ENCODE measurements around the gene GNB1L.

The GNB1L gene

GRCh38 chr22:19759427-19760057 lies 95.1 kb downstream of the GNB1L start:
- Histone ChIP-seq H3K4me3 (ENCODE audit: low read length) (no peak overlapping the region), H3F3A (ENCODE audit: insufficient read depth, low read length) (peaks cover 9% of the 10 kb centered on the region), H3K4me1 (ENCODE audit: low read length) (0 out of 2 replicates have a peak, but pooled peaks cover 3% of the 10 kb centered on the region), H3K27me3 (replicated peaks; ENCODE audit: insufficient read depth, low read length) (peaks cover 85% of the 10 kb centered on the region), H3K9me3 (replicated peaks; ENCODE audit: insufficient read depth, low read length) (no peaks in the 10 kb centered on the region), H3K79me2 (ENCODE audit: low read length) (no peaks in the 10 kb centered on the region), H3K27ac (ENCODE audit: low read length) (no peak overlapping the region), H3K9ac (ENCODE audit: low read length) (no peak overlapping the region), H2AFZ (ENCODE audit: low read length) (no peak overlapping the region), H3K36me3 (replicated peaks; ENCODE audit: insufficient read depth, low read length) (no peaks in the 10 kb centered on the region), H4K20me1 (ENCODE audit: insufficient read depth, low read length) (no peaks in the 10 kb centered on the region), H3K4me2 (ENCODE audit: low read depth, low read length) (peak overlapping the region; percentile 54; the same call in 1 of the 2 replicates), H3K9me2 (replicated peaks; ENCODE audit: insufficient read depth, low read length) (no peaks in the 10 kb centered on the region)
- DNase-seq: no peak
- TF ChIP-seq EZH2phosphoT487 (IDR thresholded peaks at IDR 0.05; ENCODE audit: low read length) (no peak), EZH2 (optimal IDR thresholded peaks at IDR 0.05; ENCODE audit: low read depth, low read length) (no peak)
- TF ChIP-seq, protein P1, sequence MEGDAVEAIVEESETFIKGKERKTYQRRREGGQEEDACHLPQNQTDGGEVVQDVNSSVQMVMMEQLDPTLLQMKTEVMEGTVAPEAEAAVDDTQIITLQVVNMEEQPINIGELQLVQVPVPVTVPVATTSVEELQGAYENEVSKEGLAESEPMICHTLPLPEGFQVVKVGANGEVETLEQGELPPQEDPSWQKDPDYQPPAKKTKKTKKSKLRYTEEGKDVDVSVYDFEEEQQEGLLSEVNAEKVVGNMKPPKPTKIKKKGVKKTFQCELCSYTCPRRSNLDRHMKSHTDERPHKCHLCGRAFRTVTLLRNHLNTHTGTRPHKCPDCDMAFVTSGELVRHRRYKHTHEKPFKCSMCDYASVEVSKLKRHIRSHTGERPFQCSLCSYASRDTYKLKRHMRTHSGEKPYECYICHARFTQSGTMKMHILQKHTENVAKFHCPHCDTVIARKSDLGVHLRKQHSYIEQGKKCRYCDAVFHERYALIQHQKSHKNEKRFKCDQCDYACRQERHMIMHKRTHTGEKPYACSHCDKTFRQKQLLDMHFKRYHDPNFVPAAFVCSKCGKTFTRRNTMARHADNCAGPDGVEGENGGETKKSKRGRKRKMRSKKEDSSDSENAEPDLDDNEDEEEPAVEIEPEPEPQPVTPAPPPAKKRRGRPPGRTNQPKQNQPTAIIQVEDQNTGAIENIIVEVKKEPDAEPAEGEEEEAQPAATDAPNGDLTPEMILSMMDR (IDR thresholded peaks at IDR 0.05; ENCODE audit: low read length): no peak

DNA sequence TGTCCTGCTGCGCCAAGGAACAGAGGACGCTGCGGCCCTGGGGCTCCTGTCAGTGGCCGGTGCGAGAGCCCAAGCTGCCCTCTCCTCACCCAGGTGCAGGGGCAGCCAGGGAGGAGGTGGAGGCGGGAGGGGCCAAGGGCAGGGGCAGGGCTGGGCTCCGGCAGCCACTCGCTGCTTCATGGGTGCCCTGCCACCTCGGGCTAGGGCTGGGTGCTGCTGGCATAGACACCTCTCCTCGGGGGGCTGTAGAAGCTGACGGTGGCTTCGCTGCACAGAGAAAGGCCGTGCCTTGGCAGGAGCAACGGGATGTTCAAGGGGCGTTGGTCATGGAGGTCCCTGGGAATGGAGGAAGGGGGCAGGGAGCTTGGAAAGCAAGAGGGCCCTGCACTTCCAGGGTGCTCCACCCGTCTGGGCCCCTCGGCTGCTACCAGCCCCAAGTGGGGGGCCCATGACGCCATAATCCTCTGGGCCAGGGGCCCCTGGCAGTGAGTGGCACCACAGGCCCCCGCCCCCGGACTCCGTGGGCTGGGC lies 95.7 kb downstream of the GNB1L start:
- Histone ChIP-seq H3K79me2 (ENCODE audit: low read length) (no peaks in the 10 kb centered on the region), H4K20me1 (ENCODE audit: insufficient read depth, low read length) (no peaks in the 10 kb centered on the region), H3K36me3 (replicated peaks; ENCODE audit: insufficient read depth, low read length) (no peaks in the 10 kb centered on the region), H2AFZ (ENCODE audit: low read length) (no peak overlapping the region), H3K9me2 (replicated peaks; ENCODE audit: insufficient read depth, low read length) (no peaks in the 10 kb centered on the region), H3K27me3 (replicated peaks; ENCODE audit: insufficient read depth, low read length) (peaks cover 85% of the 10 kb centered on the region), H3K27ac (ENCODE audit: low read length) (no peak overlapping the region), H3K9ac (ENCODE audit: low read length) (no peak overlapping the region), H3K4me2 (ENCODE audit: low read depth, low read length) (no peak overlapping the region), H3F3A (ENCODE audit: insufficient read depth, low read length) (peaks cover 9% of the 10 kb centered on the region), H3K4me3 (ENCODE audit: low read length) (no peak overlapping the region), H3K4me1 (ENCODE audit: low read length) (0 out of 2 replicates have a peak, but pooled peaks cover 3% of the 10 kb centered on the region), H3K9me3 (replicated peaks; ENCODE audit: insufficient read depth, low read length) (no peaks in the 10 kb centered on the region)
- no peak for DNase-seq
- TF ChIP-seq, protein P1 (IDR thresholded peaks at IDR 0.05; ENCODE audit: low read length): no peak
- TF ChIP-seq EZH2 (optimal IDR thresholded peaks at IDR 0.05; ENCODE audit: low read depth, low read length) (no peak), EZH2phosphoT487 (IDR thresholded peaks at IDR 0.05; ENCODE audit: low read length) (no peak)

DNA sequence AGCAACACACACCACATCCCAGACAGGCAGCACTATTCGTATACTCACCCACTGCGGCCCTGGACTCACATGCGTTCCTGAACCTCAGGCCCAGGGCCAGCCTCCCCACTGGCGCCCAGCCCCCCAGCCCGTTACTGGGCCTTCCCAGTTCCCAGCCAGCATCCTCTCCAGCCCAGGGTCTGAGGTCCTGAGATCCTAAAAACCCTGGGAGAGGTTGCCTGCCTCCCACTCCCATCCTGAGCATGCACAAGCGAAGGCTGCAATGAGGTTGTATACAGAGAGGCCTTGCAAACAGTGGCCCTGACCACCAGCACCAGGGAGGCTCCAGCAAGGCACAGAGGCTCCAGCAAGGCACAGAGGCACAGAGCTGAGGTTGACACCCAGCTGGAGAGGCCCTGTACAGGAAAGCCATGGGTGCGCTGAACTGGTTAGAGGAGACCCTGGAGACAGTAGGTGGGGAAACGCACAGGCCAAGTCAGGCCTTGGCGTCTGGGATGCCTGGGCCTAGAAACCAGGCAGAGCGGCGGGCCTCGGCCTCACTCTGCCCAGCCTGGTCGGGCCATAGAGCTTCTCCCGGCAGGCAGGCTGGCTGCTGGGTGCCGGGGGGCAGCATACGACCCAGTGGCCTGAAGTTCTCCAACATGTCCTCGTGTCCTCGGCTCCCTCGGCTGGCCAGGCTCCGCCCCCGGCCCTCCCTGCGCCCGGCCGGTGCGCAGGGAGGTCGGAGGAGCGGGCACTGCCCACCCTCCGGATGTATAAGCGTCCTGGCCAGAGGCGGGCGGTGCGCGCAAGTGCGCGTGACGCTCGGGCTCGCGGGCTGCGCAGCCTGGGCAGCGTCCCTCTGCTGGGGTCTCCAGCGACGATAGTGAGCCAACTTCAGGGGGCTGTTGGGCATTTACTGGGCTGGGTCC lies 96.4 kb downstream of the GNB1L start:
- no peak overlapping the region for H3K4me2 ChIP-seq (ENCODE audit: low read depth, low read length)
- H2AFZ ChIP-seq (ENCODE audit: low read length): no peak overlapping the region
- TF ChIP-seq EZH2 (optimal IDR thresholded peaks at IDR 0.05; ENCODE audit: low read depth, low read length): no peak
- TF ChIP-seq, protein P1 (IDR thresholded peaks at IDR 0.05; ENCODE audit: low read length): no peak
- no peak for TF ChIP-seq EZH2phosphoT487 (IDR thresholded peaks at IDR 0.05; ENCODE audit: low read length)
- H3K9me2 ChIP-seq (replicated peaks; ENCODE audit: insufficient read depth, low read length): no peaks in the 10 kb centered on the region
- H3K4me1 ChIP-seq (ENCODE audit: low read length): 0 out of 2 replicates have a peak, but pooled peaks cover 3% of the 10 kb centered on the region
- H3K27ac ChIP-seq (ENCODE audit: low read length): no peak overlapping the region
- H3K9ac ChIP-seq (ENCODE audit: low read length): no peak overlapping the region
- no peaks in the 10 kb centered on the region for H4K20me1 ChIP-seq (ENCODE audit: insufficient read depth, low read length)
- H3K79me2 ChIP-seq (ENCODE audit: low read length): no peaks in the 10 kb centered on the region
- DNase-seq: no peak
- no peaks in the 10 kb centered on the region for H3K9me3 ChIP-seq (replicated peaks; ENCODE audit: insufficient read depth, low read length)
- peaks cover 9% of the 10 kb centered on the region for H3F3A ChIP-seq (ENCODE audit: insufficient read depth, low read length)
- peaks cover 85% of the 10 kb centered on the region for H3K27me3 ChIP-seq (replicated peaks; ENCODE audit: insufficient read depth, low read length)
- no peak overlapping the region for H3K4me3 ChIP-seq (ENCODE audit: low read length)
- H3K36me3 ChIP-seq (replicated peaks; ENCODE audit: insufficient read depth, low read length): no peaks in the 10 kb centered on the region
